HepG2 (cell line): ENCODE data around the gene TLE1.

Experiments
- CHD2 ChIP-seq: IDR thresholded peaks from 2 replicates; pipeline ENCODE4 v1.6.1; 2011; ENCODE audit warnings: low read depth, low read length, improper control_type of control experiment
- FOSL2 ChIP-seq: sonication (generic); formaldehyde crosslinking; IDR thresholded peaks from 2 replicates; pipeline ENCODE4 v1.4.0; 2020; ENCODE audit warnings: missing genetic modification reagents
- HNRNPLL ChIP-seq: fragments of 200-400 bp; formaldehyde crosslinking; IDR thresholded peaks from 2 replicates; pipeline ENCODE4 v1.6.1; 2017; ENCODE audit warnings: mild to moderate bottlenecking, low read depth, low read length; ENCODE audit not compliant: poor library complexity, severe bottlenecking
- RFX5 ChIP-seq: IDR thresholded peaks from 2 replicates; pipeline ENCODE4 v1.6.1; 2011; ENCODE audit warnings: low read depth, low read length, improper control_type of control experiment
- SMC3 ChIP-seq: IDR thresholded peaks from 2 replicates; pipeline ENCODE4 v1.6.1; 2011; ENCODE audit warnings: low read length, improper control_type of control experiment
- TCF12 ChIP-seq, 2 experiments: fragments of 450-650 bp in 1 of 2; sonication (generic) in 1 of 2; formaldehyde crosslinking in 1 of 2; IDR thresholded peaks; 2 replicates each; pipeline versions ENCODE4 v1.6.1 to v1.8.0; 2017 to 2022; ENCODE audit warnings: antibody characterized with exemption in 1 of 2, mild to moderate bottlenecking in 1 of 2, missing genetic modification reagents in 1 of 2, moderate library complexity in 1 of 2
- TF ChIP-seq, protein P1 (sequence below): sonication (generic); formaldehyde crosslinking; IDR thresholded peaks from 2 replicates; pipeline ENCODE4 v1.5.0; 2020; ENCODE audit warnings: missing genetic modification reagents
- TF ChIP-seq, protein P2 (sequence below): sonication (generic); formaldehyde crosslinking; IDR thresholded peaks from 2 replicates; pipeline ENCODE4 v1.4.0; 2020; ENCODE audit warnings: mild to moderate bottlenecking, missing genetic modification reagents
- TF ChIP-seq, protein P3 (sequence below): sonication (generic); formaldehyde crosslinking; IDR thresholded peaks from 2 replicates; pipeline ENCODE4 v1.5.0; 2020; ENCODE audit warnings: missing genetic modification reagents, mild to moderate bottlenecking, borderline replicate concordance
- TF ChIP-seq, protein P4 (sequence below): sonication (generic); formaldehyde crosslinking; IDR thresholded peaks from 2 replicates; pipeline ENCODE4 v1.4.0; 2020; ENCODE audit warnings: missing genetic modification reagents, mild to moderate bottlenecking, borderline replicate concordance

DNA sequence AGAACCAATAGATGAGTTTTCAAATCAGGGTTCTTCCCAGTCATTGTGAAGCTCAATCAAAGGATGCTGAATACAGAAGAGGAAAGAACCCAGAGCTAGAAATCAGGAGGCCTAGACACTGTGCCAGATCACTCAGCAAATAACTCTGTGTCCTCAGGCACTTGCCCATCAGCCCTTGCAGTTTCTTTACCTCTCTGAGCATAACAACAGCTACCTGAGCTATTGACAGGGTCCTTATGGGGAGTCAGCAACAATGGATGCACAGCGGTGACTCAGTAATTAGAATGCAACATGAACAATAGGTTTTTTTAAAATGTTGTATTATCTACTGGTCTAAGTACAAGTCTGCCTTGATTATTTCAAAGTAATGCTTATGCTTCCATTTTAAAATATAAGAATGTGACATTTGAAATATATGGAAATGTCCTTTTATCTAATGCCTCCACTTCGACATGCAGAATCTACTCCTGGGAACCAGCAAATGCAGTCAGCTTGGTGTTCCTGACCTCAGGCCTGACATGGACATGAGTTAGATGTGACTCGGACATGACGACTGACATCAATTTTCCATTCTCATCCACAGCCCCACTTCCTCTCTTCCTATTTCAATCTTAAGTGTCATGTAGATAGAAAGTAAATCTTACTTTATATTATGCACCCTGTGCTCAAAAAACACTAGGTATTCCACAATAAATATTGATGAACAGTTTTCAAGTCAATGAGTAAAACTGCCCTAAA, 155.0 kb downstream of the TLE1 start:
- TF ChIP-seq, protein P1, sequence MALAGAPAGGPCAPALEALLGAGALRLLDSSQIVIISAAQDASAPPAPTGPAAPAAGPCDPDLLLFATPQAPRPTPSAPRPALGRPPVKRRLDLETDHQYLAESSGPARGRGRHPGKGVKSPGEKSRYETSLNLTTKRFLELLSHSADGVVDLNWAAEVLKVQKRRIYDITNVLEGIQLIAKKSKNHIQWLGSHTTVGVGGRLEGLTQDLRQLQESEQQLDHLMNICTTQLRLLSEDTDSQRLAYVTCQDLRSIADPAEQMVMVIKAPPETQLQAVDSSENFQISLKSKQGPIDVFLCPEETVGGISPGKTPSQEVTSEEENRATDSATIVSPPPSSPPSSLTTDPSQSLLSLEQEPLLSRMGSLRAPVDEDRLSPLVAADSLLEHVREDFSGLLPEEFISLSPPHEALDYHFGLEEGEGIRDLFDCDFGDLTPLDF (CRISPR knock-in tag): no peak
- TF ChIP-seq, protein P2, sequence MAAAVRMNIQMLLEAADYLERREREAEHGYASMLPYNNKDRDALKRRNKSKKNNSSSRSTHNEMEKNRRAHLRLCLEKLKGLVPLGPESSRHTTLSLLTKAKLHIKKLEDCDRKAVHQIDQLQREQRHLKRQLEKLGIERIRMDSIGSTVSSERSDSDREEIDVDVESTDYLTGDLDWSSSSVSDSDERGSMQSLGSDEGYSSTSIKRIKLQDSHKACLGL (CRISPR knock-in tag): no peak
- TF ChIP-seq SMC3: no peak
- no peak for TF ChIP-seq RFX5
- TF ChIP-seq, protein P3, sequence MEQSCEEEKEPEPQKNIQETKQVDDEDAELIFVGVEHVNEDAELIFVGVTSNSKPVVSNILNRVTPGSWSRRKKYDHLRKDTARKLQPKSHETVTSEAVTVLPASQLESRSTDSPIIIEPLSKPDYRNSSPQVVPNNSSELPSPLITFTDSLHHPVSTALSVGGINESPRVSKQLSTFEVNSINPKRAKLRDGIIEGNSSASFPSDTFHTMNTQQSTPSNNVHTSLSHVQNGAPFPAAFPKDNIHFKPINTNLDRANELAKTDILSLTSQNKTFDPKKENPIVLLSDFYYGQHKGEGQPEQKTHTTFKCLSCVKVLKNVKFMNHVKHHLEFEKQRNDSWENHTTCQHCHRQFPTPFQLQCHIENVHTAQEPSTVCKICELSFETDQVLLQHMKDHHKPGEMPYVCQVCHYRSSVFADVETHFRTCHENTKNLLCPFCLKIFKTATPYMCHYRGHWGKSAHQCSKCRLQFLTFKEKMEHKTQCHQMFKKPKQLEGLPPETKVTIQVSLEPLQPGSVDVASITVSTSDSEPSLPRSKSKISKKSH (CRISPR knock-in tag): no peak
- no peak for TF ChIP-seq TCF12 (IDR thresholded peaks at IDR 0.05)
- no peak for TF ChIP-seq TCF12 (CRISPR knock-in tag; IDR thresholded peaks at IDR 0.05)
- TF ChIP-seq, protein P4, sequence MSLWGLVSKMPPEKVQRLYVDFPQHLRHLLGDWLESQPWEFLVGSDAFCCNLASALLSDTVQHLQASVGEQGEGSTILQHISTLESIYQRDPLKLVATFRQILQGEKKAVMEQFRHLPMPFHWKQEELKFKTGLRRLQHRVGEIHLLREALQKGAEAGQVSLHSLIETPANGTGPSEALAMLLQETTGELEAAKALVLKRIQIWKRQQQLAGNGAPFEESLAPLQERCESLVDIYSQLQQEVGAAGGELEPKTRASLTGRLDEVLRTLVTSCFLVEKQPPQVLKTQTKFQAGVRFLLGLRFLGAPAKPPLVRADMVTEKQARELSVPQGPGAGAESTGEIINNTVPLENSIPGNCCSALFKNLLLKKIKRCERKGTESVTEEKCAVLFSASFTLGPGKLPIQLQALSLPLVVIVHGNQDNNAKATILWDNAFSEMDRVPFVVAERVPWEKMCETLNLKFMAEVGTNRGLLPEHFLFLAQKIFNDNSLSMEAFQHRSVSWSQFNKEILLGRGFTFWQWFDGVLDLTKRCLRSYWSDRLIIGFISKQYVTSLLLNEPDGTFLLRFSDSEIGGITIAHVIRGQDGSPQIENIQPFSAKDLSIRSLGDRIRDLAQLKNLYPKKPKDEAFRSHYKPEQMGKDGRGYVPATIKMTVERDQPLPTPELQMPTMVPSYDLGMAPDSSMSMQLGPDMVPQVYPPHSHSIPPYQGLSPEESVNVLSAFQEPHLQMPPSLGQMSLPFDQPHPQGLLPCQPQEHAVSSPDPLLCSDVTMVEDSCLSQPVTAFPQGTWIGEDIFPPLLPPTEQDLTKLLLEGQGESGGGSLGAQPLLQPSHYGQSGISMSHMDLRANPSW (CRISPR knock-in tag): no peak
- no peak for TF ChIP-seq HNRNPLL
- TF ChIP-seq CHD2: no peak
- TF ChIP-seq FOSL2 (CRISPR knock-in tag): no peak
